DMS79 (cell line): Measurements from ENCODE around the gene PIGL.
"Not testable (repeated sequence)": the region's sequence is repeated elsewhere in the genome, so short reads cannot be mapped to it uniquely, and the experiment has no call there.

Experiments
- DNase-seq: peaks from one replicate; lab custom pipeline; 2025; lab: John Stamatoyannopoulos, UW

PIGL gene

GRCh38 chr17:16216341-16217001, 539 bp upstream of the PIGL start:
- not testable (repeated sequence) for DNase-seq

GRCh38 chr17:16222406-16222805, 5.4 kb downstream of the PIGL start:
- DNase-seq, result no peak

- not testable (repeated sequence) for DNase-seq
Observed at GRCh38 chr17:16229912-16230561, 13.0 kb downstream of the PIGL start.

- no peak for DNase-seq
Observed at GRCh38 chr17:16232391-16232790, 15.4 kb downstream of the PIGL start.

GRCh38 chr17:16239931-16240330, 22.9 kb downstream of the PIGL start:
- DNase-seq, result no peak

- DNase-seq, result no peak
Observed at GRCh38 chr17:16241906-16242399, 24.9 kb downstream of the PIGL start.

- DNase-seq, result no peak
Observed at GRCh38 chr17:16243385-16243784, 26.4 kb downstream of the PIGL start.

- DNase-seq, result no peak
Observed at GRCh38 chr17:16243801-16244567, 27.0 kb downstream of the PIGL start.

- DNase-seq, result no peak
Observed at GRCh38 chr17:16247586-16247984, 30.6 kb downstream of the PIGL start.

- DNase-seq, result no peak
Observed at GRCh38 chr17:16250635-16251034, 33.6 kb downstream of the PIGL start.

- no peak for DNase-seq
Observed at GRCh38 chr17:16251043-16251442, 34.0 kb downstream of the PIGL start.

GRCh38 chr17:16251556-16251955, 34.5 kb downstream of the PIGL start:
- DNase-seq, result no peak

- no peak for DNase-seq
Observed at GRCh38 chr17:16254773-16255400, 37.9 kb downstream of the PIGL start.

- peak; percentile 10 for DNase-seq
Observed at GRCh38 chr17:16255481-16255921, 38.5 kb downstream of the PIGL start.

GRCh38 chr17:16258901-16259300, 41.9 kb downstream of the PIGL start:
- no peak for DNase-seq

GRCh38 chr17:16259926-16260325, 42.9 kb downstream of the PIGL start:
- DNase-seq, result no peak

- no peak for DNase-seq
Observed at GRCh38 chr17:16261049-16261448, 44.0 kb downstream of the PIGL start.

- no peak for DNase-seq
Observed at GRCh38 chr17:16262201-16262600, 45.2 kb downstream of the PIGL start.

- no peak for DNase-seq
Observed at GRCh38 chr17:16267174-16267573, 50.2 kb downstream of the PIGL start.

GRCh38 chr17:16269658-16270057, 52.6 kb downstream of the PIGL start:
- DNase-seq, result no peak

GRCh38 chr17:16272111-16272840, 55.3 kb downstream of the PIGL start:
- no peak for DNase-seq

- no peak for DNase-seq
Observed at GRCh38 chr17:16273499-16273898, 56.5 kb downstream of the PIGL start.
